IPS DF 6.9 (cell line): ENCODE data around the gene GP2.

Experiments
- DNase-seq: peaks from one replicate; pipeline ENCODE4 v3.0.0-alpha.2; 2013; ENCODE audit warnings: low read depth, low spot score
- H3K27ac ChIP-seq: one replicate; pipeline ENCODE4 v1.5.1; 2013; ENCODE audit warnings: low read length, control low read depth
- H3K27me3 ChIP-seq: 2 replicates; pipeline ENCODE4 v1.6.1; 2013; ENCODE audit warnings: mild to moderate bottlenecking, low read length; ENCODE audit not compliant: control insufficient read depth, insufficient read depth
- H3K36me3 ChIP-seq: 2 replicates; pipeline ENCODE4 v1.6.1; 2013; ENCODE audit warnings: low read length; ENCODE audit not compliant: control insufficient read depth, insufficient read depth
- H3K4me1 ChIP-seq: 2 replicates; pipeline ENCODE4 v1.6.1; 2013; ENCODE audit warnings: low read length; ENCODE audit not compliant: control insufficient read depth, insufficient read depth
- H3K4me3 ChIP-seq: 2 replicates; pipeline ENCODE4 v1.5.1; 2013; ENCODE audit warnings: mild to moderate bottlenecking, low read length
- H3K9me3 ChIP-seq: 2 replicates; pipeline ENCODE4 v1.6.1; 2013; ENCODE audit warnings: low read length, inconsistent platforms; ENCODE audit not compliant: control insufficient read depth, insufficient read depth
- WGBS: extraction: QIAGEN DNeasy Blood & Tissue Kit; methylation state at CpG from one replicate; pipeline ENCODE4 v1.1.7; 2013; ENCODE audit warnings: mixed read lengths, missing lambda C conversion rate; ENCODE audit not compliant: insufficient read length, insufficient coverage; 5-methylcytosine and 5-hydroxymethylcytosine counted together

GP2 gene

DNA sequence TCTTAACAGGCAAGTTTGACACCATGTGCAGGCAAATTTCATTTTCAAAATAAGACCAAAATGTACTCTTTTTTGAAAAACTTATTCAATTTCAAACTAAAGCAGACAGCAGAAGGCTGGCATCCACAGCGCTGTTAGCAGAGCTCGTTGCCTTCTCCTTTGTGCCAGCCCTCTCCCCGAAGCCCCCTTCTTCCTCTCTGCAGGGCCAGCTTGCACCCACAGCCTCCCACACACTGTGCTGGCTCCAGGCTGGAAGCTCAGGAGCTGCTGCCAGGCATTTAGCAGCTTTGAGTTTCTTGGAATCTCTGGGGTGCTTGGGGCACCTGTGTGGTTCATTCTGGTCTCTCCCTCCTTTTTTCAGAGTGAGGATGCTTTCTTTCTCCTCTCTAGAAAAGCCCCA lies 37.7 kb downstream of the GP2 start:
- DNase-seq = no peak
- peaks cover 2% of the 10 kb centered on the region; the same call in 1 of the 2 replicates for H3K4me1 ChIP-seq
- H3K27me3 ChIP-seq = no peaks in the 10 kb centered on the region
- H3K27ac ChIP-seq = no peak overlapping the region
- no CpG with 5 or more reads among the region's 3 CpGs for WGBS
- H3K4me3 ChIP-seq = no peak overlapping the region
- no peaks in the 10 kb centered on the region for H3K36me3 ChIP-seq
- H3K9me3 ChIP-seq = no peaks in the 10 kb centered on the region

DNA sequence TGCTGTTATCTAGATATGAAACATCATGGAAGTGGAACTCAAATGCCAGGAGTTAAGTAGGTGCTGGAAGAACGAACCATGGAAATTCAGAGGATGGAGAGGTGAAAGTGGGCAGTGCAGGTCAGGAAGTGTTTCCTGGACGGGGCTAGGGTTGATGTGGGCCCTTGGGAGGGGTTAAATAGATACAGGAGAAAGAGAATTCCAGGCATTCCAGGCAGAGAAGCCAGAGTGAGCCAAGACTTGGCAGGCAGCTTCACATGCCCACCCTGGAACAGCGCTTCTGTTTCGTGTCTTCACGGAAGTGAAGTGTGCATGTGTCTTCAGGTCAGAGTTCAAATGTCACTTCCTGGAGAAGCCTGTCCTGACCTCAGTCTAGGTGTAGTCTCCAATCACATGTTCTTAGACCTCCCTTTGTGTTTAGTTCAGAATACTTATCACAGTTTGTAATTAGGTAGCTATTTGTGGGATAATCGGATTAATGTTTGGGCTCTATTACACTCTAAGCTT lies 41.3 kb downstream of the GP2 start:
- Histone ChIP-seq H3K36me3 (no peaks in the 10 kb centered on the region), H3K27ac (no peak overlapping the region)
- WGBS = no CpG with 5 or more reads among the region's 6 CpGs

DNA sequence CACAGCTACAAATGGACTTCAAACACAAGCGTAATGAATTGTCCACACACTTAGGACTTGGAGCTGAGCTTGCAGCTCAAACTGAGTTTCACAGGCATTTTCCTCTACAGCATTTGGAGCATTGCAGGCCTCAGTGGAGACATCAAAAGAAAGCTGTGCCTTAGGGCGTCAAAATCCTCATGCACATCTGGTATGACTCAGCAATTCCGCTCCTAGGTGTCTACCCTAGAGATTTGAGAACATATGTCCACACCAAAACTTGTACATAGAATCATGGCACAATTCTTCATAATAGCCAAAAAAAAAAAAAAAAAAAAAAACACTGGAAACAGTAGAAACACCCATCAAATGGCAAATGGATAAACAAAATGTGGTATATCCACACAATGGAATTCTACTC lies 47.1 kb downstream of the GP2 start:
- no CpG with 5 or more reads among the region's 3 CpGs for WGBS
- Histone ChIP-seq H3K27ac (no peak overlapping the region), H3K4me3 (no peak overlapping the region), H3K4me1 (0 out of 2 replicates have a peak, but pooled peaks cover 1% of the 10 kb centered on the region), H3K36me3 (no peaks in the 10 kb centered on the region), H3K9me3 (no peaks in the 10 kb centered on the region), H3K27me3 (no peaks in the 10 kb centered on the region)
- no peak for DNase-seq

More for the DNA sequence above, 41.3 kb downstream of the GP2 start:
- no peak for DNase-seq
- Histone ChIP-seq H3K27me3 (no peaks in the 10 kb centered on the region), H3K4me1 (no peaks in the 10 kb centered on the region), H3K4me3 (no peak overlapping the region), H3K9me3 (no peaks in the 10 kb centered on the region)

DNA sequence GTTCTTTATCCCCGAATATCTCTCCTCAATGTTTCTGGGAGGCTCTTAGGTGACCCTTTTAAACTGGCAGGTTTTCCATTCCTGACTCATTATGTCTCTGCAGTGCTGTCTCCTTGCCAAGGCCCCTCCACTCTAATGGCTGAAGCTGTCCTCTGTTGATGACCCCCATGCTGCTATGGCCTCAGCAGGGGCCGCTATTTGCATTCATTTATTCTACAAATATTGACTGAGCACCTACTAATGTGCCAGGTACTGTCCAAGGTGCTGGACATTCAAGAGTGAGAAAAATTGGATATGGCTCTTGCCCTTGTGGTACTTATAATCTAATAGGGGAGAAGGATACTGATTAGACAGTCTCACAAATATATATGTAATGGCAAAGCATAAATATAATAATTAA lies 55.4 kb downstream of the GP2 start:
- H3K36me3 ChIP-seq = no peaks in the 10 kb centered on the region
- no peaks in the 10 kb centered on the region for H3K9me3 ChIP-seq
- no CpG with 5 or more reads among the region's 2 CpGs for WGBS
- no peaks in the 10 kb centered on the region for H3K27me3 ChIP-seq
- DNase-seq = no peak
- no peak overlapping the region for H3K4me3 ChIP-seq
- no peak overlapping the region for H3K27ac ChIP-seq
- peaks cover 1% of the 10 kb centered on the region; the same call in 1 of the 2 replicates for H3K4me1 ChIP-seq

DNA sequence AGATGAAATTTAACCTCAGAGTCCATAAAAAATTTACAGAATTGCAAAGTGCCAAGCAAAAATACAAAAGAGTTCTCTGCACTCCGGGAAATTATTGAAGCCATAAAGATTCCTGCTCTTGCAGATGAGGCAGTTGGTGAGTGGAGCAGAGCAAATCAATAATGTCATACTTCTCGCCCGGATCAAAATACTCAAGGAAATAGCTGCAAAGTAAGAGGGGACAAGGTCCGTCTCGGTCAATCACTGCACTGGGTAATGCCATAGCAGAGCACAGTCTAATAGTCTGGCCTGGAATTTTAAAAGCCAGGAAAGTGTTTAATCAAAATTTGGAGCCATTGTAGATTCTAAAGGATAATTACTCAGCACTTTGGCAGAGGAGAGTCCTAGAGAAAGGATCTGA lies 58.9 kb downstream of the GP2 start:
- Histone ChIP-seq H3K9me3 (no peaks in the 10 kb centered on the region), H3K4me3 (no peak overlapping the region), H3K27me3 (no peaks in the 10 kb centered on the region), H3K27ac (no peak overlapping the region), H3K4me1 (peaks cover 1% of the 10 kb centered on the region; the same call in 1 of the 2 replicates), H3K36me3 (no peaks in the 10 kb centered on the region)
- no peak for DNase-seq
- no CpG with 5 or more reads among the region's 5 CpGs for WGBS

DNA sequence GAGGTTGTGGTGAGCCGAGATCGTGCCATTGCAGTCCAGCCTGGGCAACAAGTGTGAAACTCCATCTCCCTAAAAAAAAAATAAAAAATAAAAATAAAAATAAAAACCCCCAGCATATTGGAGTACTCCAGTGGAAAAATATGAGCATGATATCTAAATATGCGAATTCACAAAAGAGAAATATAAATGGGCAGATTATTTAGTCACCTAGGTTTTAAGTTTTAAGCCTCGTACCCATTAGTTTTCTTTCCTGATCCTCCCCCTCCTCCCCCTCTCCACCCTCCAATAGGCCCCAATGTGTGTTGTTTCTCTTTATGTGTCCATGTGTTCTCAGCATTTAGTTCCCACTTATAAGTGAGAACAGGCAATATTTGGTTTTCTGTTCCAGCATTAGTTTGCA lies 62.3 kb downstream of the GP2 start:
- Histone ChIP-seq H3K4me1 (peaks cover 1% of the 10 kb centered on the region; the same call in 1 of the 2 replicates), H3K4me3 (no peak overlapping the region), H3K27me3 (no peaks in the 10 kb centered on the region), H3K36me3 (no peaks in the 10 kb centered on the region), H3K9me3 (no peaks in the 10 kb centered on the region), H3K27ac (no peak overlapping the region)
- no peak for DNase-seq
- WGBS = no CpG with 5 or more reads among the region's 4 CpGs

DNA sequence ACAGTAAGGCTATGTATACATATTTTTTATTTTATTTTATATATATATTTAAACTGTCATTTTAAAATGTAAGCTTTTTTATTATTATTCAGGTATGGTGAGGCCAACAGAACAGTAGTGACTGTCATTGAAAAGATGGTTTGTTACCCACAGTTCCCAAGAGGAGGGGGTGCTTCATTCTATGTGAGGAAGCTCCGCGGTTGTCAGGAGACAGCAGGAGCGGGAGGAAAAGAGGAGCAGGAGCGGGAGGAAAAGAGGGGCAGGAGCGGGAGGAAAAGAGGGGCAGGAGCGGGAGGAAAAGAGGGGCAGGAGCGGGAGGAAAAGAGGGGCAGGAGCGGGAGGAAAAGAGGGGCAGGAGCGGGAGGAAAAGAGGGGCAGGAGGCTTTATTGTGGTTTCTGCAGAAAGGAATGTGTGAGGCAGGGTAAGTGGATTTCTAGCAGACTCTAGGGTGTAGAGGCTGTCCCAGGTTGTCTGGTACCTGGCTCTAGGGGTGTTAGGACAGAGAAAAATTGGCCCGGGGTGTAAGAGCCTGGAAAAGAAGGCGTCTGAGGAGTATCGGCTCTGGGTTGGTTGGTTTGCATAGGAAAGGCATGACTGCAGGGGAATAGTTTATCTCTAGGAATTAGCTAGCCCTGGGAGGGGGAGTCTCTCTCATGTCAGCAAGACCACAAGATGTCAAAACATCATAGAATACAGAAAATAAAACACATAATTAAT lies 64.0 kb downstream of the GP2 start:
- H3K4me1 ChIP-seq = no peaks in the 10 kb centered on the region
- H3K36me3 ChIP-seq = no peaks in the 10 kb centered on the region
- H3K4me3 ChIP-seq = no peak overlapping the region
- H3K27ac ChIP-seq = no peak overlapping the region
- no peaks in the 10 kb centered on the region for H3K9me3 ChIP-seq
- no peaks in the 10 kb centered on the region for H3K27me3 ChIP-seq
- no peak for DNase-seq
- WGBS = no CpG with 5 or more reads among the region's 12 CpGs

DNA sequence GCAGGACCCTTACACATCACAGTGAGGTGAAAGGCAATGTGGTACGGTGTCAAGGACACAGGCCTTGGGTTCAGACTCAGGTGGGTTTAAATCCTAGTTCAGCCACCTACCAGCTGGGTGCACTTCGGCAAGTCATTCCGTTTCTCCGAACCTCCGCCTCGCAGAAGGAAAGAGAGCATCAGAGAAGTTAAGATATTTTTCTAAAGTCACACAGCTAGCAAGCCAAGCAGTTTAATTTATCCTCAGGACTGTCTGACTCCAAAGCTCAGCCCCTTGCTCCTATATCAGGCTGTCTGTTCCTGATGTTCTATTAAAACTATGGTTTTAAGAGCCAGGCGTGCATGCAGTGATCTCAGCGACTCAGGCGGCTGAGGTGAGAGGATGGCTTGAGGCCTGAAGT lies 65.1 kb downstream of the GP2 start:
- Histone ChIP-seq H3K4me1 (no peaks in the 10 kb centered on the region), H3K9me3 (no peaks in the 10 kb centered on the region), H3K27me3 (no peaks in the 10 kb centered on the region), H3K4me3 (no peak overlapping the region), H3K36me3 (no peaks in the 10 kb centered on the region), H3K27ac (no peak overlapping the region)
- no CpG with 5 or more reads among the region's 9 CpGs for WGBS
- no peak for DNase-seq

DNA sequence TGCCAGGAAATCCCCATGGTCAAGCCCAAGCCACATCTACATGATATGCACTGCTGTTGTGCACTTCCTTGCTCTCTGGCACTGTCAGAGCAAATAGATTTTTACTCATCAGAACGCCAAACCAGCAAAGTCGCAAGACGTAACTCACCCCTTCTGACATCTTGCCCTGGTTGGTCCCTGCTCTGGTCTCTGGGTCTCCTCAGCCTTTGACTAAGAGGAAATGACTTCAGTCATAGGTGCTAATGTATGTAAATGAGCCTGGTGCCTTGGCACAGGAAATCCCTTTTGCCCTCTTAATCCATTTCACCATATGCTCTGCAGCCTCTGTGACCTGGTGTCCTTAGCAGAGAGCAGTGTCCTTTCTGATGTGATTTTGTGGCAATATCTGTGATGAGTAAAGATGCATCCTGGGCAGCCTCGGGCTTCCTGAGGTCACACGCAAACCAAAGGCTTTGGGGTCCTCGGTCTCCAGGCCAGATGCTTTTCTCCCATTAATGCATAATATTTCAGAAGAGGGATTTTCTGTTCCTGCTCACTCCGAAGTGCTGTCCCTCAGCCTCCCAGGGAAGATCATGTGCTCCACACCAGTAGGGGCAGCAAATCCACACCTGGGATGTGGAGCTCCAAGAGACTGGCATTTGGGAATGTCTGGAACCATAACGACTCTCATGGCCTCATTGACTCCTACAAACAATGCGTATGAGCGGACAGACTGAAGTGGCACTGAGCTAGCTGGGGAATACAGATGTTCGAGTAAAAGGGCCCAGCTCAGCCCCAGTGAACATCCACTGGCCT lies 66.9 kb downstream of the GP2 start:
- DNase-seq = no peak
- WGBS = no CpG with 5 or more reads among the region's 11 CpGs
- H3K36me3 ChIP-seq = no peaks in the 10 kb centered on the region
- no peak overlapping the region for H3K4me3 ChIP-seq
- H3K27ac ChIP-seq = no peak overlapping the region
- no peaks in the 10 kb centered on the region for H3K4me1 ChIP-seq
- no peaks in the 10 kb centered on the region for H3K27me3 ChIP-seq
- H3K9me3 ChIP-seq = no peaks in the 10 kb centered on the region
